ENCODE measurements around the gene SOBP. TPM values are rescaled to one million over a fixed set of nuclear protein-coding genes. Genes with fewer than 3 reads are reported as not detected.

The SOBP gene
- polyA plus RNA-seq, 10 donors, result 12.7 to 19.1 (median 15.4) TPM

DNA sequence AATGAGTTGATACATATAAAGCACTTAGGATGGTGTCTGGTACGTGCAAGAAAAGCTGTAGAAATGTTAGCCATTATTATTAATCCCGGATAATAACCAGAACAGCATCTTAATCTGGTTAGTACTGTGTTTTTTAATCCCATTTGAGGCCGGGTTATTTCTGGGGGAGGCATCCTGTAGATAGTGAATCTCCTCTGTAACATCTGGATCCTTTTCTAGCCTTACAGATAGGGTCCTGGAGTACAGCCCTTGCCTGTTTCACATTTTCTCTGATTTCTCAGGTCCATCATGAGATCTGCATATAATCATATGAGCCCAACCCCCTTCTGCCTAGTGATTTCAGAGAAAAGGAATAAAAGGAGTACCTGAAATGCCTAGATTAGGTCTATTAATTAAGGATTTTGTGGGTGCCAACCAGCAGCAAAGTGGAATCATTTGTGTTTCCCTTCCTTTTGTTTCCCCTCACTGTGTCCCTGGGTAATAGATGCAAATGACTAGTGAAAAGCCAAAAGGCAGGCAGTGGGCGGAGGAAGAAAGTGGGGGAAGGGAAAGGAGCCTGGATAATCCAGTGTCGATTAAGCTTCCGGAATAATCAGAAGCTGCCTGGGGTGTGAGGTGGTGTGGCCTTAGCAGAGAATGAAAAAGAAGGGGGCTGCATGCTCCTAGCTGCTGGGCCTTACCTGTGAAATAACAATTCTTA lies 88.9 kb downstream of the SOBP start:
- no peak for DNase-seq

DNA sequence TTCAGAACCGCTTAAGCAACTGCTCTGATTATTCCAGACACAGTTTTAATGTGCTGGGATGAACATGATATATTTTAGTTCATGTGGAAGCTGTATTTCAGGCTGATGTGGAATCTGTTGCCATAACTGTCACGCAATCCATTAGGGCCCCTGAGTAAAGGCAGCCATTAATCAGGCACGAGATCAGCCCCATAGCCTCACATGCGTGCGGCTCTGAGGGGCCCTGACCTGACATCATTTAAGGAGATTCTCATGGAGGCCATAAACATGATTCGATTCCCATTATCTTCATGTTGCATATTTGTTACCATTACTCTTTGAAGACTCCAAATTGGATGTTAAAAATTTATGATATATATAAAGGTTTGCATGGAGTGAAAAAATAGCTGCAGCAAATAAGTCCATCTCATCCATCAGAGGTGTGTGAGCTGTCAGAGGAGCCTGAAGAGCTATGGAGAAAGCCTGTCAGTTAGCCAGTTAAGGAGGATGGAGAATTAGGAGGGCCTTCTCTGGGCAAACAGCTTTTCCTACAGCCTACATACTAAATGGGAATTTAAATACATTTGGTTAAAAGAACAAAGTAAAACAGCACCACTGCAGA lies 89.6 kb downstream of the SOBP start:
- no peak for DNase-seq

DNA sequence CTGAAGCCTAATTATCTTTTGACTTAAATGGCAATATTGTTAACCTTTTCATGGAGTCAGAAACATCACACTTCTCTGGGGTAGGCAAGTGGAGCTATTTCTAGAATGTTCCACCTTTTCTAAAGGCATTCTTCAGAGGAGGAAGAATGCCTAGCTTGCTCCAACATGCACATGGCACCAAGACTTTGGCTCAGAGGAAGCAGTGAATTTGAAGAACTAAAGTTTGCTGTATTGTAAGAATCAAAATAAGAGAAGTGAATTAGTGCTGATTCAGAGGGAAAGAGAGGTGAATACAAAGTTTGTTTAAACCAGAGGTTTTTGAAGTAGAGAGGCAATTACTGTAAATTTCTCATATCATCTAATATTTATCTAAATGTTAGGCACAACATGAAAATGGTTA lies 92.2 kb downstream of the SOBP start:
- no peak for DNase-seq

DNA sequence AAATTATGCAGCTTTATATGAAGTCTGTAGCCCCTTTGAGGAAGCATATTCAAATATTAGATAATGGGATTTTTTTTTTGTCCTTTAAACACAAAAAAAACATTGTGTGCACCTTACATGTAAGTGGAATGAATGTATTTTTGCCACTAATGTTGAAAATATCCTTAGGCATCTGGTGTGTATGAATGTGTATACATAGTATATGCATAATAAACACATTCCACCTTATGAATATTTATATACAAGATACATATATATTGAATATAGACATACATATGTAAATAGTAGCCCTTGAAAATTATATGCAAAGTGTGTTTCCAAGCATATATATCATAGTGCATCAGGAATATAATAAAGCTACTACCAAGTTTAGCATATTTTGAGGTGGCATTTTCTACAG lies 94.8 kb downstream of the SOBP start:
- DNase-seq, result no peak

DNA sequence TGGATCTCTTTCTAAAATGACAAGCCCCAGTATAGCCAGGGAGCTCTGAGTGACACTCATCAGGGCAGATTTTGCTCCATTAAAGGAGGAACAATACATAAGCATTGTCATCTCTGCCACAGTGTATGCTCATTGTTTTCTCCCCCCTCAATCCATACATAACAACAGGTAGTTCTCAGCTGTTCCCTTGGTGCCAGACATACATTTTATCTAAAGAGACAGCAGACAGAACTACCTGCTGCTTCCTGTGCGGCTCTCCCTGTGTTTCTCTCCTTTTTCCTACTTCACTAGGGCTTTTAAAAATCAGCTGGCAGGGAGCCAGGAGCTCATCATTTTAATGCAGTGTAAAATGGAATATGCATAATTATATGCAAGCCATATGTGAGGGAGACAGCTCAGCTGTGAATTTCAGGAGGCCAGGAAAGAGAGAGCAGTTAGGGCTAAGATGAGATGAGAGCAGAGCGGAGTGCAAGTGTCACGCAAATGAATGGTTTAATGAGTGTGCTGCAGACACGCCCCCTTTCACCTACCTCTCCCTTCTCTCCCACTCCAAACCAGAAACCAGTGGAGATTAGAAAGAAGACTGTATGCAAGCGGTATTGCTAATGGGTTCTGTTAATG lies 96.0 kb downstream of the SOBP start:
- DNase-seq, result no peak

DNA sequence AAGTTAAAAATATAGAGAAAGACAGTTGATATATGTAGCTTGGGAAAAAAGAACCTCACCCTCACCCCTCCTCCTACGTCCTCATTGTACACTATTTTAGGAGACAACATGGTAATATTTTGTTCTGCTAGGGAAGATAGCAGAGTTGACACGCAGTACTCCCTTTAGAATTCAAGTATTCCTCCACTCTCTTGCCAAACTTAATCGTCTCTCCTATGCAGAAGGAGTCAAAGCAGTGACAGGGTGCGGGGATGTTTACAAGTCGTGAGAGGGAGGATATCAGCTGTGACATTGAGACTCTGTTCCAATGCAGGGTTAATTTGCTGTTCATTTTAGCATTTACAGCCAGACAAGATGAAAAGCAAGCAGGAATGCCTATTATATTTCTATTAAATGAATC lies 97.5 kb downstream of the SOBP start:
- no peak for DNase-seq

DNA sequence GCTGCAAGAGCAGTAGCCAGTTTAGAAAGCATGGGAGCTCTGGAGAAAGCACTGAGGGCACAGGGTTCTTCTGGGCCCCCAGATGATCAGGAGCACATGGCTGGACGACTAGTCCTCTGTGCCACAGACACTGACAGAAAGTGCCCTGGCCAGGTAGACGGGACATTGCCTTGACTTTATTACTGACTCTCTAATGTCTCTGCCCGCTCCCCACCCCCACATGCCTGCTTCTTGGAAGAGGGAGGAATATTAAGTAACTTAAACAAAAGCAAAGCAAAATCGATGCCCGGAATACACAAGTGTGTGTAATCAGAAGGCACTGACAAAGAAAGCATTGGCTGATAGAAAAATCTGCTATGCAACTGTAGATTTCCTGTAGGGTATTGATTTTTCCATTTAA lies 99.3 kb downstream of the SOBP start:
- no peak for DNase-seq

DNA sequence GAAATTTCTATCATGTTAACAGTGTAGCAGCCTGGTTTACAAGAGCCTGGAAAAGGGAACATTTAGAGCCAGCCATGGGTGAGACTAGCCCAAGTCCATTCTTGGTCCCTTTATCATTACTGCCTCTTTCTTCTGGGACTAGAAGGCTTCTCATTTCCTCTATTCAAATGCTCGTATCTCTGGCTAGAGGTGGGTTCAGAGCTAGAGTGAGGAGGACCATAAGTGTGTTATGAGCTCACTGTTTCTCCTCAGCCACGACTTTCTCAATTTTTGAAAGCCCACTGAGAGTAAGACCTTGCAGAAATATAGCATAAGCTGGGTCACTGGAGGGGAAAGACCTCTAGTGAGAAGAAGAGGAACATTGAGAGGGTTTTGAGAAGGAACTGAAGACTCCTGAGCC lies 100.0 kb downstream of the SOBP start:
- DNase-seq, result no peak

DNA sequence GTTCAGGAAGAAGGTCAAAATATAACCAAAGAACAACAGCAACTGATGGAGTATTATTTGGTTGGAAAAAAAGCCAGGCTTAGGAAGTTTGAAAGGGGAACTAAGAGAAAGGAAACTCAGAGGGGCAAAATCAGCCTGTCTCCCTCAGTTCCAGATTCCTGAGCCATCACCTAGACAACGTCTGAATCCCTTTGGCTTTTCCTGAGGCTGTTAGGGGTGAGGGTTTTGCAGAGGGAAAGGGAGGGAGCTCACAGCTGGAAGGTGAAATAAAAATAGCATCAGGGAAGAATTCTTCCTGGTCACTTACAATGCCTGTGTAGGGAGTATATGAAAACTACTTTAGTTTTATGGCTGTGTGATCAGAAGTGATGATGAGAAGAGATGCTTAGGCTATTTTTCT lies 100.5 kb downstream of the SOBP start:
- no peak for DNase-seq

DNA sequence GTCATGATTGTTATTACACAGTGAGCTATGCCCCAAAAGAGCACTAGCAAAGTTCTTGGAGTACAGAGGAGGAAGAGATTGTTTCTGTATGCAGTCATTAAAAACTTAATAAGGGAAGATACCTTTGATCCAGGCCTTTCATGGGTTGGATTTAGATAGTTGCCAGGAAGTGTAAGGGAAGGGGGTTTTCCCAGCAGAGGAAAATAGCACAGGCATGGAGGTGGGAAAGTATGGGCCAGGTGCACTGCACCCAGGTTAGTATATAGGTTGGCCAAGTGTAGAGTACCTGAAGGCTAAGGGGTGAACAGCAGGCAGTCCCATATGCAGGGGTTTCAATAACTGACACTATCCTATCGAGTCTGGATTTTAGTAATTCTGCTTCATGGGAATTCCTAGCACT lies 101.4 kb downstream of the SOBP start:
- no peak for DNase-seq

DNA sequence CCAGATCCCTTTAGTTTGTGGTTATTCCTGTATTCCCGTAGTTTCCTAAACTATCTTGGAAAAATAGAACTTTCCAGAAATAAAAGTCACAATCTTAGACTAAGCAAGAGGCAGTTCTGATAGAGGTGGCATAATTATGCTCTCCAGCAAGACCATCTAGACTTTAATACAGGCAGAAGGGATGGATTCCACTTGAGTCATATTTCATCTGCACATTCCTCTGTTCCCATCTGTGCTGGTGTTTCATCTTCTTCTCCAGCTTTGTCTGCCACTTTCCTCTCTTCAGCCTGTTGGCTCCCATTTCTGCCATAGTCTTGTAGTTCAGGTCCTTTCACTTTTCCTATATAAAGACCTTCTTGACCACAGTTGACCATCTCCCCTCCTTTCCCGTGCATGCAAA lies 102.9 kb downstream of the SOBP start:
- no peak for DNase-seq

DNA sequence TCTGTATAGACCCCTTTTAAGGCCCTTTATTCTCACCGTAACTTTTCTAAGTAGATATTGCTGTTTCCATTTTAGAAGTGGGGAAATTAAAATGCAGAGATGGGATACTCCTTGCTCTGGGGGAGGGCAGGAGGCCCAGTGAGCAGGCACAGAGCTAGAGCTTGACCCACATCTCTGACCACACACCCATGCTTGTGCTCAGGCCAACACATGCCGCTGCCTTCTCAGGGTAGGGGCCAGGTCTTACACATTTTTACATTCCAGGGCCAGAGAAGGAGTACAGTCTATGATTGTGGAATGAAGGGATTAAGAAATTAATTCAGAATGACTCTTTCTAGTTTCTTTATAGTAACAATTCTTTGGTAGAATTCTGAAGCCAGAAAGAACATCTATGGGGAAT lies 104.8 kb downstream of the SOBP start:
- no peak for DNase-seq

DNA sequence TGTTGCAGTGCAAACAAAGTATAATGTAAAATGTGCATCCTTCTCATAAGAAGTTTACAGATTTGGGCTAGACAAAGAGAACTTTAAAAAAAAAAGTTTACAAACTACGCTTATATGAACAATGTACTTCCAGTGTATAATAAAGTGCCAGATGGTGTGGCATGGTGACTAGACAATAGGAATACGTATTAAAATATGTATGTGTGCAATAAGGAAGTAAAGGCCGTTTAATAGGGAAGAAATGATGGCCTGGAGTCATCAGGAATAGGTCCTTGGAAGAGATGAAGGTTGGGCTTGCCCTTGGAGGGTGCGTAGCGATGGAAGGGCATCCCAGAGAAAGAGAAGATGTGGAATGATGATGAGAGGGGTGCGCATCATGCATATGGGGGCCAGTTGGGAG lies 108.2 kb downstream of the SOBP start:
- DNase-seq, result no peak

DNA sequence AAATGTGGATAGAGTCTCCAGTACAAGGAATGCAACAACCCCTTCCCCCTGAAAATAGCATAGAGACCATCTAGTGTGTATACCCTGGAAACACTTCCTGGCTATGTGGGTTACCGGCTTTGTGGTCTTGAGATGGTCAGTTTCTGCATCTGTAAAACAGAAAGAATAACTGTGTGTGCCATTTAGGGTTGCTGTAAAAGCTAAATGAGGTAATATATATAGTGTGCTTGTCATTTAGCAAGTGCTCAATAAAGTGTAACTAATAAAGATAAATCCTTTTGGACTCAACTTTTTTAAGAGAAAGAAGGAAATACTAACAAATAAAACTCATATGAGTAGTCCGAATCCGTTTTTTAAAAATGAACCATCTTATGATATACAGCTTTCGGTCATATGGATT lies 109.1 kb downstream of the SOBP start:
- no peak for DNase-seq

DNA sequence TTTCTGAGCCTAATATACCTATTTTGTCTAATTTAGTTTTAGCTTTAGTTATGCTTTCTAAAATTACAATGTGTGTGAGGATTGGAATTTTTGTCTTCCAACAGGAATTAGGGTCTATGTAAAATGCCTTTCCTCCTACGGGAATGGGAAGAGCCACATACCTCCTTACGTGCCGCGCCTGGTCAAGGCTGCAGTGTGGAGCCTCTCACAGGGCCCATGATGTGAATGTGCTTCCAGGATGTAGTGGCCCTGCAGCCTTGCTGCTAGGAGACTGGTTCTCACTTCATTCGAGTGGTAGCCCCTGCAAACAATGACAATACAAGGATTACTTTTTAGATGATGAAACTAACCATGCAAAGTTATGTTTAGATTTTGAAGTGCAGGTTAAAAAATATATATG lies 110.2 kb downstream of the SOBP start:
- no peak for DNase-seq

DNA sequence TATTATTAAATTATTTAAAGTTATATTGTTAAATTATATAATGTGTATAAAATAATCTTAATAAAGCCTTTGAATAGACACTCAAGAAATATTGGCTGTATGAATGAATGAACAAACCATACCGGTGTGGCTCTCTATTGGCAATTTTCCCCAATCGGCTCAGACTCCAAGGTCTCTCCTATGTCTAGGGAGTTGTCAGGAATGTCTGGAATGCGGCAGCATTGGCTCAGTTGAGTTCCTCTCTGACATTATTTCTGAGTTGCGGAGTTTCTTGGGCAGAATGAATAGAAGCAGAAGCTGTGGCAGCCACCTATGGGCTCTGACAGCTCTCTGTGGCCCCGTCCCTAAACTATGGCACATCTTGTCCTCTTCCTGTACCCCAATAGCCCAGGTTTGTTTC lies 111.0 kb downstream of the SOBP start:
- peak; percentile 63 to 76 (median 69) for DNase-seq

DNA sequence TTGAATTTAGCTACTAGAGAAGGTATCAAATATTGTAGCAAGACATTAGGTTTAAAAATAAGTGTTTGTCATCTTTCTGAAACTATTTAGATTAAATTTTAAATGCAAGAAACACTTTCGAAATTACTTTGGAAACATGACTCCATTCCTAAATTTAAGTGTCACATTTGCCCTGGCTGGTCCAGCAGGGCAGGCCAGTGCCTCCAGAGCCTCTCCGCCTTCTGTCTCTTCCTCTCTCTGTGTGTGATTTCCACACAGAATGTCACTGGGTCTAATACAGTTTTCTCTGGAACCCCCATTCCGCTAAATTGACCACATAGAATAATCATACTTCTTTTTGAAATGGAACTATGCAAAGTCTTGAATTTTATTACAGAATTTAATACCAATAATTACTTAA lies 111.5 kb downstream of the SOBP start:
- DNase-seq, result no peak

DNA sequence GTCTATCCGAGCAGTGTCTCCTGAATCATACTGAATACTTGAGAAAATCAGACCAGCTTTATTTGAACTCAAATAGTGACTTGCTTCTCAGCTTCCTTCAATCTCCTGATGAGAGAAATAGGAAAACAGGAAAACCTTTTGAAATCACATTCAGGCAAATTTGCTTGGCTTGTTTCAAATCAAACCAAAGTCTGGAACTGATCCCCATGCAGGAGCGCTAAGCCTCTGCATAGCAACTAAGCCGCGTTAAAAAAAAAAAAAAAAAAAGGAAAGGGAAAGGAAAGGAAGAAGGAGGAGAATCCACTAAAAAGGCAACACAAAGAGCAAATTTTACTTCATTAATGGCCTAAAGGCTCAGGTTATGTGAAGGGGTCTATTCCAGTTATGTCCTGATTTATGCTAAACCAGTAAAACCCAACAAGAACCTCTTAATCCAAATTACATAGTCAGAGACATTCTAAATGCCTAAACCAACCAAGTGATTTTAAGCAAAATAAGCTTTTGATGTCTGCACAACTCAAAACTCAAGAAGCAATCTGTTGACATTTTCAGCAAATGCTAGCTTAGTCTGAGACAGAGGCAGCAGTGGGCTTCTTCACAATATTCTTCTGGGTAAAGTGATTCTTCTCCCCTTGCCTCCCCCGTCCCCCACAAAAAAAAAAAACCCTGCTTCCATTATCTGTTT lies 112.5 kb downstream of the SOBP start:
- DNase-seq, result no peak

DNA sequence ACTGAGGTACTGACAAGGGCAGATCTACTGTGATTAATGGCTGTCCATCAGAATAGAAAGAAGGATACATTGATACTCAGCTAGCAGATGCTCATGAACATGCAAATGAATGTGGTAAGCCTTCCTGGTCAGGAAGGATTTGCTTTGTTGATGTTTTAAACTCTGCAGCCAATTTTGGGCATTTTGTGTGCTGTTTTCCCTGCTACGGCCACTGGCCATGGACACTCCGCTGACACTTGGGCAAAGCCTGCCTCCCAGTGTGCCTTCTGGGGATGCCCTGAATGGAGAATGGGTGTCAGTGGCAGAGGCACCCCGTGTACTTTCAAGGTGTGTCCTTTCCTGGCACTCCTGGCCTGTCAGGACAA lies 113.1 kb downstream of the SOBP start:
- DNase-seq, result no peak

DNA sequence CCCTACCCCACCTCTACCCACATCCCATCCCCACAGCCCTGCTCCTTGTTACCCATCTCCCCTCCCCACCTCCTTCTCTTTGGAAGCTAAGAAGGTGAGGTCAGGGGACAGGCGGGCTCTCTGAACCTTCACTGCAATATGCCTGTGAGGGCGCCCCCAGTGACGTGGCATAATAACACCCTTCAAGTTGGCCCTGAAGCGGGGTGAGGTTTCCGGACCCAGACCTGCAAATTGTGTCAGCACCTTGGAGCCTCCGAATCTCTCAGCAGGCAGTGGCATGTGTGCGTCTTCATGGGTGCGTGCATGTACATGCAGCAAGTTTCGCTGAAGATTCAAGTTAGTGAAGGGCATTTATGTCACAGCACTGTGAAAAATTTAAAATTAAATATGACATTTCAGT lies 114.6 kb downstream of the SOBP start:
- no peak for DNase-seq

DNA sequence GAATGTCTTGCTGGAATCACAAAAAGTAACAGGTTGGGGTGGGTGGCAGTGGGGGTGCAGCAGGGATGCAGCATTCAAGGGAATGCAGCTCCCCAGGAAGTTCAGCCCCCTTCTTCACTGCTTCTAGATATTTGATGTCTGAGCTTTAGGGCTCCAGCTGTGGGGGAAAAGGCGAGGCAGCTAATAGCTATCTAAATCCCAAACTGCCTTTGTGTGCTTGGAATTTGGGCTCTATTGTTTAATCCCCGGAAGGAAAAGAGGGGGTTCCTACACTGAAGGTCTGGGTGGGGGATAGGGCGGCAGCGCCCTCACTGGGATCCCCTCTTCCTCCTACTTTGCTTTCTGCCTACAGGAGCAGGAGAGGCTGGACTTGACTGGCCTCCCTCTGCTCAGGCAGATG lies 116.5 kb downstream of the SOBP start:
- no peak for DNase-seq

DNA sequence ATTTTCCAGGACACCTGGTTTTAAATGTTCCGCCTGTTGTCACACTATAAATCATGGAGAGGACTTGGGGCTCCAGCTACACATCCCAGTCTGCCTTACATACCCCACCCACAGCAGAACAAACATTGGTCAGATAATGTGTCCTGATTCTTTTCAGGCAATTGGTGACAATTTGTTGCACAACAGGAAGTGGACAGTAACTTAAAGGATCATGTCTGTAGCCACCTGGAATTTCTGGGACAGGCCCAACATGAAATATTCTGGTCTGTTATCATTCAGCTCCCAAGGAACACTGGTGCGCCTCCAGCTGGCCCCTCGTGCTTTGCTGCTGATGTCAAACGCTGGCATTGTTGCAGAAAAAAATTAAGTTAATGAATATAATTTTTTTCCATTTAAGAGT lies 117.2 kb downstream of the SOBP start:
- peak; percentile 77 to 94 (median 87) for DNase-seq

All from muscle of back (tissue), 11 donors.